ENCODE results near the gene DDX3Y. TPM values are rescaled to one million over a fixed set of nuclear protein-coding genes. Genes with fewer than 3 reads are reported as not detected.

DDX3Y gene
- under 1 TPM in 1 of 2 donors, not detected in 1; 0.74 TPM for total RNA-seq

DNA sequence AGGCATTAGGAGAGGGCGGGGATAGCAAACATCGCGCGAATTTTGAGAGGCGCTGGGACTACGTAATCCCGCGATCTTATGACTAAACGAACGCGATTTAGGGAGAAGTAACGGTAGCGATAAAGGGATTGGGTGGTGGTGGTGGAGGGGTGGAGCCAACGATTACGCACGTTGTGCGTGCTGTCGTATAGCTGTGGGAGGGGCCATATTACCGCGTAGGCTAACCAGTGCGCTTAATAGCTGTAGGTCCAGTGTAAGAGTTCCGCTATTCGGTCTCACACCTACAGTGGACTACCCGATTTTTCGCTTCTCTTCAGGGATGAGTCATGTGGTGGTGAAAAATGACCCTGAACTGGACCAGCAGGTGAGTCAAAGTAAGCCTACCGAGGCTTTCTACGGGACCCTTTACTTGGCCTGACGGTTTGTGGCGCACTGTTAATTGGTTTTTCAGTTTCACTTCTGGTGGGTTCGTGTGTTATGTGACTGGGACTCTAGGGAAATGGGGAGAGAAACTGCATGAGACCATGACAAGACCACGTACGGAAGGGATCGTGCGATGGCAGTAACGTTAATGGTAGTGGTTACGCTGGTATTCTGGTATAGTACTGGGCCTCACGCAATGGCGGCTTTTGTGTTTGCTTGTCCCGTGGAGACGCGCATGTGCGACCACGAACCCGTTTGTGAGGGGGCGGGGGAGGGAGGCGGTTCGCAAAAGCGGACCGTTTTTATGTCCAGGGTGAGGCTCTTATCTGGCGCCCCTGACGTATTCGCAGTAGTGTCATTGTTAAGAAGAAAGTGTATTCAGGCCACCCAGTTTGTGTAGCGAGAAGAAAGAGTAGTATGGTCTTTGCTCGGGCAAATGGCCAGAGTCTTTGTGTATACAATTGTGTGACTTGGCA is at the start of gene DDX3Y:
Gene DDX3Y, plus strand, starts transcription at position 251 of the 899 bp plus-strand sequence. Its CDS starts 69 bp downstream, at position 320.
- Histone ChIP-seq H3K9ac (ENCODE audit: low read depth in 2 of 2, low read length in 2 of 2) (no peak within 1 kb of the TSS), H3K4me3 (no peak within 1 kb of the TSS), H3K27ac (no peak within 1 kb of the TSS), H3K4me1 (no peaks in the 10 kb centered on the region), H3K27me3 (no peaks in the 10 kb centered on the region), H3K36me3 (no peaks in the 10 kb centered on the region), H3K9me3 (no peaks in the 10 kb centered on the region)
- TF ChIP-seq, protein P1, sequence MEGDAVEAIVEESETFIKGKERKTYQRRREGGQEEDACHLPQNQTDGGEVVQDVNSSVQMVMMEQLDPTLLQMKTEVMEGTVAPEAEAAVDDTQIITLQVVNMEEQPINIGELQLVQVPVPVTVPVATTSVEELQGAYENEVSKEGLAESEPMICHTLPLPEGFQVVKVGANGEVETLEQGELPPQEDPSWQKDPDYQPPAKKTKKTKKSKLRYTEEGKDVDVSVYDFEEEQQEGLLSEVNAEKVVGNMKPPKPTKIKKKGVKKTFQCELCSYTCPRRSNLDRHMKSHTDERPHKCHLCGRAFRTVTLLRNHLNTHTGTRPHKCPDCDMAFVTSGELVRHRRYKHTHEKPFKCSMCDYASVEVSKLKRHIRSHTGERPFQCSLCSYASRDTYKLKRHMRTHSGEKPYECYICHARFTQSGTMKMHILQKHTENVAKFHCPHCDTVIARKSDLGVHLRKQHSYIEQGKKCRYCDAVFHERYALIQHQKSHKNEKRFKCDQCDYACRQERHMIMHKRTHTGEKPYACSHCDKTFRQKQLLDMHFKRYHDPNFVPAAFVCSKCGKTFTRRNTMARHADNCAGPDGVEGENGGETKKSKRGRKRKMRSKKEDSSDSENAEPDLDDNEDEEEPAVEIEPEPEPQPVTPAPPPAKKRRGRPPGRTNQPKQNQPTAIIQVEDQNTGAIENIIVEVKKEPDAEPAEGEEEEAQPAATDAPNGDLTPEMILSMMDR (IDR thresholded peaks at IDR 0.05), result no peak
- no peak for DNase-seq
- intact Hi-C loops (cut with DNase I), result no loop called here

DNA sequence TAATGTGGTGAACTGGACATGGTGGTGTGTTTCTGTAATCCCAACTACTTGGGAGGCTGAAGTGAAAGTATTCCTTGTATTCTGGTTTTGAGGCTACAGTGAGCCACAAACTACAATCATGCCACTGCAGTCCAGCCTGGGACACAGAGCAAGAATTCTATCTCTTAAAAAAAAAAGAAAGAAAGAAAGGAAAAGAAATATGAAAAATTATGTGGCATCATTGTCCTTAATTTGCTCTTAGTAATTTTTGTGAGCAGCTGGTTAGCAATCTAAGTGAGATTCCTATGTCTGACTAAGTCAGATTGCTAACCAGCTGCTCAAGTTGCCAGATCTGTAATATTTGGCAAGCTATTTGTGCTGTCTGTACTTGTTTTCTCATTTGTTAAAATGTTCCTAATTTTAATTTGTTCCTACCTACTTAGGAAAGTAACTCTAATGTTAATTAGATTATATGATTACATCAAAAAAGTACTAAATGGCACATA is 48.8 kb upstream of the DDX3Y start:
- H3K4me3 ChIP-seq, result no peak overlapping the region
- no peak for DNase-seq

DNA sequence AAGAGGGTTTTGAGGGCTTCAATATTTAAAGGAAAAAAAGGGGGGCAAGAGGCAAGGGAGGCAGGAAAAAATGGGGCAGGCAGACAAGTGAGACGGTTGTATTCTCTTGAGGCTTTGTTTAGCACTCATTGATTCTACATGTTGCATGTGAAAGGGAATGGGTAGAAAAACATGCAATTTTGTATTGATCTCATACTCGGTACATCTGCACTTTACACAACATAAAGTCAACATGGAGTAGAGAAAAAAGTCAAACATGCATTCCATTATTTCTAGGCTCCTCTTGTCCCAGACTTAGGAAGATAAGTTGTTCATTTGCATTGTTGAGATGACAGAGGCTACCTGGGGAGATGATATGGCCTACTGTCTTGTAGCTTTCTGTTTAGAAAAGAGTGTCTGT is 36.7 kb upstream of the DDX3Y start:
- Histone ChIP-seq H3K9me3 (no peaks in the 10 kb centered on the region), H3K4me3 (no peak overlapping the region), H3K9ac (ENCODE audit: low read depth in 2 of 2, low read length in 2 of 2) (no peak overlapping the region), H3K27ac (no peak overlapping the region), H3K36me3 (no peaks in the 10 kb centered on the region), H3K27me3 (no peaks in the 10 kb centered on the region), H3K4me1 (no peaks in the 10 kb centered on the region)
- TF ChIP-seq, protein P1 (IDR thresholded peaks at IDR 0.05), result no peak
- DNase-seq, result no peak
- intact Hi-C loops (cut with DNase I), result no loop called here

More for the DNA sequence above, 48.8 kb upstream of the DDX3Y start:
- no peaks in the 10 kb centered on the region for H3K9me3 ChIP-seq
- no peaks in the 10 kb centered on the region for H3K36me3 ChIP-seq
- H3K27me3 ChIP-seq, result no peaks in the 10 kb centered on the region
- no peaks in the 10 kb centered on the region for H3K4me1 ChIP-seq
- TF ChIP-seq, protein P1 (IDR thresholded peaks at IDR 0.05), result no peak
- intact Hi-C loops (cut with DNase I), result no loop called here
- no peak overlapping the region for H3K9ac ChIP-seq (ENCODE audit: low read depth in 2 of 2, low read length in 2 of 2)
- H3K27ac ChIP-seq, result no peak overlapping the region

DNA sequence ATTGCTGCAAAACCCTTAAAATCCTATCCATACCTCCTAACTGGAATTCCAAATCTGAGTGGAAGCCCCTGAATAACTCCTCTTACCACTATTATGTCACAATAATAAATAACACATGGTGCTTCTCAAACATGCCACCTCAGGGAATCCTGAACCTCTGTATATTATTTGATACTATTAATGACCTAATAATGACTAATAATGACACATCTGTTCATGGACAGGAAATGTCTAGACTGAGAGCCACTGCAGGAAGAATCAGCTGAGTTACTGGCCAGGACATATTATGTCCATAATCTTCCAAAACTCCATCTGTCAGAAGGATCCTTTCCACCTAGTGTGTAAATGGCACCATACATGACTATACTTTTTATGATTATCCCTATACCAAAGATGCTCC is 7.7 kb upstream of the DDX3Y start:
- Histone ChIP-seq H3K27ac (no peak overlapping the region), H3K4me1 (no peaks in the 10 kb centered on the region), H3K27me3 (no peaks in the 10 kb centered on the region), H3K4me3 (no peak overlapping the region), H3K36me3 (no peaks in the 10 kb centered on the region), H3K9ac (ENCODE audit: low read depth in 2 of 2, low read length in 2 of 2) (no peak overlapping the region), H3K9me3 (no peaks in the 10 kb centered on the region)
- DNase-seq, result no peak
- intact Hi-C loops (cut with DNase I), result no loop called here
- TF ChIP-seq, protein P1 (IDR thresholded peaks at IDR 0.05), result no peak

DNA sequence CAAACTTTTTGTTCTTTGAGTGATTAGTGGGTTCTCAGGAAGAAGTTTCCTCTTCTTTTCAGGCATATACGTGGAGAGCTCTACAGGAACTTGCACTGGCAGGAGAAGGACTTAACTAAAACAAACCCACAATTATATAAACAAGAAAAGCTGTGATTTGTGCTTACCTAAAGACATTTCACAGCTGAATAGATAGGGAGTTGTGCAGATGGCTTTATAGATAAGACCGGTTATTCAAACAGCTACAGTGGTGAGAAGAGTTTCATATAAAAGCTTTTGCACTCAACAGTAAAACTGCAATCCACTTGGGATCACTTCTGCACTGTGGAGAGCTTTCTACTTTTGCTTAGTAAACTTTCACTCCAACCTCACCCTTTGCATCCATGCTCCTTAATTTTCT is 6.1 kb upstream of the DDX3Y start:
- TF ChIP-seq, protein P1 (IDR thresholded peaks at IDR 0.05), result no peak
- H3K4me3 ChIP-seq, result no peak overlapping the region
- no peaks in the 10 kb centered on the region for H3K4me1 ChIP-seq
- no peaks in the 10 kb centered on the region for H3K9me3 ChIP-seq
- no peak for DNase-seq
- no peak overlapping the region for H3K27ac ChIP-seq
- no peak overlapping the region for H3K9ac ChIP-seq (ENCODE audit: low read depth in 2 of 2, low read length in 2 of 2)
- no peaks in the 10 kb centered on the region for H3K27me3 ChIP-seq
- H3K36me3 ChIP-seq, result no peaks in the 10 kb centered on the region
- intact Hi-C loops (cut with DNase I), result no loop called here
